Cardiac fibroblast (primary cell): ENCODE measurements around the gene FOCAD.
A peak's percentile ranks its signal among the peaks of the same experiment; 100 is the strongest.

ENCODE experiments used
- DNase-seq, 2 donors: peaks; one replicate each; pipeline versions ENCODE4 v3.0.0 to v3.0.0-alpha.2; 2010; ENCODE audit warnings: low read depth in 2 of 2
- H3K4me3 ChIP-seq, 2 donors: replicated peaks in 1 of 2; 1 replicate in 1 of 2; 2 replicates in 1 of 2; pipeline ENCODE4 v1.5.1; 2011; ENCODE audit warnings: low read depth in 2 of 2, low read length in 2 of 2, mild to moderate bottlenecking in 2 of 2, moderate library complexity in 1 of 2
- TF ChIP-seq, protein P1 (sequence below): IDR thresholded peaks from one replicate; pipeline ENCODE4 v1.5.1; 2011; ENCODE audit warnings: low read depth, mild to moderate bottlenecking, low read length, inconsistent platforms

FOCAD gene

DNA sequence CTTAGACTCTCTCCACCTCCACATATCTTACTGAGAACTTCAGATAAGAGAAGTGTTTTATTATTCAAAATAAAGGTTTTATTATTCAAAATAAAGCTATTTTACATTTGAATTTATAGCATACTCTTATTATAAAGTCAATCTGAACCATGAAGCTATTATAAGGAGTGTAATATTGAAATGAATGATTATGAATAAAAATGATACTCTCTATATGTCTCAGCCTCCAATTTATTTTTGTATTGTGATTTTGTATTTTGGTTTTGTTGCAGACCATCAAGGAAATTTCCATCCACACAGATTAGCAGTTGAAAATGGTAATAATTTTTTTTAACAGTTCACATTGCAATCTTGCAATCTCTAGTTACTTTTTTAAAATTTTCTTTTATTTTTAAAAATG lies 10.2 kb downstream of the FOCAD start:
- TF ChIP-seq, protein P1, sequence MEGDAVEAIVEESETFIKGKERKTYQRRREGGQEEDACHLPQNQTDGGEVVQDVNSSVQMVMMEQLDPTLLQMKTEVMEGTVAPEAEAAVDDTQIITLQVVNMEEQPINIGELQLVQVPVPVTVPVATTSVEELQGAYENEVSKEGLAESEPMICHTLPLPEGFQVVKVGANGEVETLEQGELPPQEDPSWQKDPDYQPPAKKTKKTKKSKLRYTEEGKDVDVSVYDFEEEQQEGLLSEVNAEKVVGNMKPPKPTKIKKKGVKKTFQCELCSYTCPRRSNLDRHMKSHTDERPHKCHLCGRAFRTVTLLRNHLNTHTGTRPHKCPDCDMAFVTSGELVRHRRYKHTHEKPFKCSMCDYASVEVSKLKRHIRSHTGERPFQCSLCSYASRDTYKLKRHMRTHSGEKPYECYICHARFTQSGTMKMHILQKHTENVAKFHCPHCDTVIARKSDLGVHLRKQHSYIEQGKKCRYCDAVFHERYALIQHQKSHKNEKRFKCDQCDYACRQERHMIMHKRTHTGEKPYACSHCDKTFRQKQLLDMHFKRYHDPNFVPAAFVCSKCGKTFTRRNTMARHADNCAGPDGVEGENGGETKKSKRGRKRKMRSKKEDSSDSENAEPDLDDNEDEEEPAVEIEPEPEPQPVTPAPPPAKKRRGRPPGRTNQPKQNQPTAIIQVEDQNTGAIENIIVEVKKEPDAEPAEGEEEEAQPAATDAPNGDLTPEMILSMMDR, result no peak
- H3K4me3 ChIP-seq, result no peak overlapping the region
- DNase-seq, result no peak

DNA sequence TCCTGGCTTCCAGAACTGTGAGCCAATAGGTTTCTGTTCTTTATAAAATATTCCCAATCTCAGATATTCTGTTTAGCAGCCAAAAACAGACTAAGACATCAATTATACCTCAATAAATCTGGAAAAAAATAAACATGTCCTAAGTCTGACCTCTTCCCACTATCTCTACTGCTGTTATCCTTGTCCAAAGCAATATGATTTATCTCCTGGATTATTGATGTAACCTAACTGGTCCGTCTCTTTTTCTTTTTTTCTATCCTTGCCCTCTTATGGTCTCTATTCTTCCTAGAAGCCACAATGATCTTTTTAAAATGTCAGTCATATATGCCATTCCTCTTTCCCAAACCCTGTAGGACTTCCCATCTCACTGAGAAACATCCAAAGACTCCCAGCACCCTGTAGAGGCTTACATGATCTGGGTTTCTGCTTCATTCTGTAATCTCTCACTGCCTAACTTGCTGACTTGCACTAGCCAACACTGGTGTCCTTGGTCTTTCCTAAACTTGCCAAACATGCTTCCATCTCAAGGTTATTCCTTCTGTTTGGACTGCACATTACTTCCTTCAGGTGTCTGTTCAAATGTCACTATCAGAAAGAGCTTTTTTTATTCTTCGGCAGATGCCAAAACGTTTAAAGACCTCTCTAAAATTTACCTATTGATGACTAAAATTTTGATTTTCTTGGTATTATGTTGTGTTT lies 13.1 kb downstream of the FOCAD start:
- TF ChIP-seq, protein P1, result no peak
- no peak for DNase-seq
- H3K4me3 ChIP-seq, result no peak overlapping the region

DNA sequence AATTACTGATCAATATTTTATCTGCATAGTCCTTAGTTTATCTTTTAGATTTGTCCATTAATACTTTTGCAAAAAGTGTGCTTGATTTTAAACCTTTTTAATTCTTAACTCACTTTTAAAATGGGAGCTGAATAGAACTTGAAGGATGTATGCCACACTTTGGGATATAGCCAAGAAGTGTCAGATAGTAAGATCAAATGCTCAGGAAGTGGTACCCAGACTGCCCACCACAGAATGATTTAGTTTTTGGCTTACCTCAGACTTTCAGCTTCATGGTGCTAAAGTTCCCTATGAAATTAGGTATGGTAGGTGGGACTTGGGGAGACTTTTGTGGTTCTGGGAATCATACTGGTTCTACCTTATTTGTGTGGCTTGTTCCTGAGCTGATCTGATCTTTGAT lies 14.7 kb downstream of the FOCAD start:
- DNase-seq, result no peak
- H3K4me3 ChIP-seq, result no peak overlapping the region
- TF ChIP-seq, protein P1, result no peak

DNA sequence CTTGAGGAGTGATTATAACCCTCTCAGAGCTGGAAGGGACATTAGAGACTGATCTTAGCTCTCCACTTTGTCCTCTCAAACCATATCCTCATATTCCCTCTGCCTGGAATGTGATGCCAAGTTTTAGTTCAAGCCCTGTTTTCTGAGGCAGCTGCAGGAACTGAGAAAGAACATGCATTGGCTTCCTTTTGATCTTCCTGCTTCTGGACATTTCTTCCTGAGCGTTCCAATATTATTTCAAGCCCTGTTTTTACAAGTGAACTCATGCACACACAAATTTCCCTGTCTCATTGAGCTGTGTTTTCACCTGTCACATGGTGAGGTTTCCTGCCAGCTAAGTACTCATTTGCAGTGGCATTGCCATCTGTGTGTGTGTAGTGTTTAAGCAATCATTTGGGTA lies 17.0 kb downstream of the FOCAD start:
- H3K4me3 ChIP-seq, result no peak overlapping the region
- TF ChIP-seq, protein P1, result no peak
- DNase-seq, result peak in 1 of 2 donors; percentile 42

DNA sequence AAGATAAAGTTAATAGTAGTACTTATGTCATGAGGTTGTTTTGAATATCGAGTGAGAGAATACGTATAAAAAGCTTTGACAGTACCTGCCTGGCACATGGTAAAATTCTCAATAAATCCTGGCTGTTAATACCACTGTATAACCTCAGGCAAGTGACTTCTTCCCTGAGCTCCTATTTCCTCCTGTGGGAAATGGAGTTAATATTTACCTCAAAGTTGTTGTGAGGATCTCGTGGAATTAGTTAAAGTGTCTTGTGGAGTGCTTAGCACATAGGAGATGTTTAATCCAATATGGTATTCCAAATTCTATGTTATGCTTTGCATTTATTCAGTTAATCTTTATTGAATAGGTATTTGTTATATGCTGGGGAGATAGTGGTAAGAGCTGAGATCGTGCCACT lies 18.5 kb downstream of the FOCAD start:
- no peak overlapping the region for H3K4me3 ChIP-seq
- DNase-seq, result no peak
- TF ChIP-seq, protein P1, result no peak

DNA sequence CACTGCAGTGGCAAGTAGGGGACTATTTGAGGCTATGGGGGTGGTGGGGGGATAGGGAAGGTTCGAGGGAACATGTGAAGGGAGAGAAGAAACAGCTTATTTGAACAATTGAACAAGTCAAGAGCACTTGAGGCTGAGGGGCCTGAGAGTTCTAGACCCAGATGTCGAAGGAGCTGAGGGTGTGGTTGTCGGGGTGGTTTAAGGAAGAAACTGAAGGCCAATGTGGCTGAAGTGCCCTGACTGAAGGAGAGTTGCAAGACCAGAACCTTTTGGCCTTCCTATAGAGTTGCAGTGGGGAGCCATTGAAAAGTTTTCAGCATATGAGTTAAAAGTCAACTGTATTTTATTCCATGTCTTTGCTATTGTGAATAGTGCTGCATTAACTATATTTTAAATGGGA lies 19.1 kb downstream of the FOCAD start:
- TF ChIP-seq, protein P1, result no peak
- DNase-seq, result no peak
- no peak overlapping the region for H3K4me3 ChIP-seq

DNA sequence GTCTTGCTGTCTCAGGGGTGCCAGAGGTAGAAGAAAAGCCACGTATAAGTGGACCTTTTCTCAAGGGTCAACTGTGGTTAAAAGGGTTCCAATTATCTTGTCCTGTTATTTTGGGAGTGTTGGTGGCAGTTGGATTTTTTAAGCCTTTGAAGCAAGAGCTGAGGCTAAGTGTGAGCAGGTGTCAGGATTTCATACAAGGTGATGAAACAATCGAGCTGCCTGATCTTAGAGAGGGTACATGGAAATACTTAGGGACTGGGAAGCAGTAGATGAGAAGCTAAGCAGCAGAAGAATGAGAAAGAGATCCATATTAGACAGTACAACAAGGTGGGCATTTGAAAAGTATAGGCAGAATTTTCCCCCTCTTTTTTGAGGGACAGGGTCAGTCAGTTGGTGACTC lies 23.6 kb downstream of the FOCAD start:
- no peak overlapping the region for H3K4me3 ChIP-seq
- TF ChIP-seq, protein P1, result no peak
- DNase-seq, result no peak
